ENCODE data around the gene HBA2.
"Not testable (repeated sequence)": the region's sequence is repeated elsewhere in the genome, so short reads cannot be mapped to it uniquely, and the experiment has no call there.

The HBA2 gene

DNA sequence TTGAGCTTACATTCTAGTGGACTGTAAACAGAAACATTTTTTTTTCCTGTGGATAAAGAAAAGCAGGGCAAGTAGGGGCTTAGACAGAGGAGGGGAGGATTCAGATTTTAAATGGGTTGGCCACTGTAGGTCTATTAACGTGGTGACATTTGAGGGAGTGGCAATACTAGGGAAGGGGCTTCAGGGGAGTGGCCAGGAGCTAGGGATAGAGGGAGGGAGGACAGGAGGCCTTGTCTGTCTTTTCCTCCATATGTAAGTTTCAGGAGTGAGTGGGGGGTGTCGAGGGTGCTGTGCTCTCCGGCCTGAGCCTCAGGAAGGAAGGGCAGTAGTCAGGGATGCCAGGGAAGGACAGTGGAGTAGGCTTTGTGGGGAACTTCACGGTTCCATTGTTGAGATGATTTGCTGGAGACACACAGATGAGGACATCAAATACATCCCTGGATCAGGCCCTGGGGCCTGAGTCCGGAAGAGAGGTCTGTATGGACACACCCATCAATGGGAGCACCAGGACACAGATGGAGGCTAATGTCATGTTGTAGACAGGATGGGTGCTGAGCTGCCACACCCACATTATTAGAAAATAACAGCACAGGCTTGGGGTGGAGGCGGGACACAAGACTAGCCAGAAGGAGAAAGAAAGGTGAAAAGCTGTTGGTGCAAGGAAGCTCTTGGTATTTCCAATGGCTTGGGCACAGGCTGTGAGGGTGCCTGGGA is 13.4 kb upstream of the HBA2 start:
- DNase-seq = no peak

- not testable (repeated sequence) for DNase-seq
These were observed 12.4 kb upstream of the HBA2 start for GRCh38 chr16:160242-160641.

GRCh38 chr16:160691-161190 is 11.9 kb upstream of the HBA2 start:
- no peak for DNase-seq

DNA sequence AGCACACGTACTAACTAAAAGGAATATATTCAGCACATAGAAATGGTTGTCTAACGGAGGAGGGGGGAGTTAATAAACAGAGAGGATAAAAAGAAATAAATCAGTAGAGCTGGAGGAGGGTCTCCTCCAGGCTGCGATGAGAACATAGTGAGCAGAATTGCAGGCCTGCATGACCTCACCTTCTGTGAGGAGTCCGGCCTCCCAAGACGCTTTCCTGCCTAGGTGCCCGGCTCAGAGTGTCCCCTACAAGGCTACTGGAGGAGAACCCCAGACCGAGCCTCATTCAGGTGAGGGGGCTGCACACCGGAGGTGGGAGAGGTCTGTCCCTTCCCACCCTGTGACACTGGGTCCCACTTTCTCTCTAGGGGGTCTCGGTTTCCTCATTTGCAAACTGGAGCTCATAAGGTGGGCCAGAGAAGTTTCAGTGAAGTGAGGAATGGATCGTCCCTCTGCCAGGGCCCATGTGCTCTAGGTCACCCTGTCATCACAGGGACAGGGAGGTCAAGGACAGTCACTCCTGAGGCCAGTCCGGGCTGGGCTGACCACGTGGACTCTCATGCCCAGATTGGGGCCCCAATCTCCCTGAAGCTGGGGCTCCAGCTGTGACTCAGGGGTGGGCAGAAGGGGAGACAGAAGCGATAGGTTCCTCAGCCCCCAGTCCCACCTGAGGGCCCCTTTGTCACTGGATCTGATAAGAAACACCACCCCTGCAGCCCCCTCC is 10.2 kb upstream of the HBA2 start:
- DNase-seq = no peak

- DNase-seq = not testable (repeated sequence)
These were observed 9.5 kb upstream of the HBA2 start for GRCh38 chr16:163139-163538.

GRCh38 chr16:163696-164095 is 9.0 kb upstream of the HBA2 start:
- DNase-seq = not testable (repeated sequence)

- not testable (repeated sequence) for DNase-seq
These were observed 8.4 kb upstream of the HBA2 start for GRCh38 chr16:164134-164823.

DNA sequence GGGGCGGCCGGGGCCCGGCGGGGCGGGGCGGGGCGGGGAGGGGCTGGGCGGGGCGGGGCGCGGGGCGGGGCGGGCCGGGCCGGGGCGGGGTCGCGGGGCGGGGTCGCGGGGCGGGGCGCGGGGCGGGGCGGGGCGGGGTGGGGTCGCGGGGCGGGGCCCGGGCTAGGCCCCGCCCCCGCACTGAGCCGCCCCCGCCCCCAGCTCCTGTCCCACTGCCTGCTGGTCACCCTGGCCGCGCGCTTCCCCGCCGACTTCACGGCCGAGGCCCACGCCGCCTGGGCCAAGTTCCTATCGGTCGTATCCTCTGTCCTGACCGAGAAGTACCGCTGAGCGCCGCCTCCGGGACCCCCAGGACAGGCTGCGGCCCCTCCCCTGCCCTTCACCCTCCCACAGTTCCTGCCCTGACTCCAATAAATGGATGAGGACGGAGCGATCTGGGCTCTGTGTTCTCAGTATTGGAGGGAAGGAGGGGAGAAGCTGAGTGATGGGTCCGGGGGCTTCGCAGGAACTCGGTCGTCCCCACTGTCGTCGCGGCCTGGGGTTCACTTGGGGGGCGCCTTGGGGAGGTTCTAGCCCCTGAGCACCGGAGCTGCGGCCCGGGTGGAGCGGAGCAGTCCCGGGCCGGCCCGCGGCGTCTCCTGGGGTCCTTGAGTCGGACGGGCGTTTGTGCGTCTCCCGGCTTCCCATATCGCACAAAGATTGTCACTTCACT is 7.7 kb upstream of the HBA2 start:
- DNase-seq = no peak

DNA sequence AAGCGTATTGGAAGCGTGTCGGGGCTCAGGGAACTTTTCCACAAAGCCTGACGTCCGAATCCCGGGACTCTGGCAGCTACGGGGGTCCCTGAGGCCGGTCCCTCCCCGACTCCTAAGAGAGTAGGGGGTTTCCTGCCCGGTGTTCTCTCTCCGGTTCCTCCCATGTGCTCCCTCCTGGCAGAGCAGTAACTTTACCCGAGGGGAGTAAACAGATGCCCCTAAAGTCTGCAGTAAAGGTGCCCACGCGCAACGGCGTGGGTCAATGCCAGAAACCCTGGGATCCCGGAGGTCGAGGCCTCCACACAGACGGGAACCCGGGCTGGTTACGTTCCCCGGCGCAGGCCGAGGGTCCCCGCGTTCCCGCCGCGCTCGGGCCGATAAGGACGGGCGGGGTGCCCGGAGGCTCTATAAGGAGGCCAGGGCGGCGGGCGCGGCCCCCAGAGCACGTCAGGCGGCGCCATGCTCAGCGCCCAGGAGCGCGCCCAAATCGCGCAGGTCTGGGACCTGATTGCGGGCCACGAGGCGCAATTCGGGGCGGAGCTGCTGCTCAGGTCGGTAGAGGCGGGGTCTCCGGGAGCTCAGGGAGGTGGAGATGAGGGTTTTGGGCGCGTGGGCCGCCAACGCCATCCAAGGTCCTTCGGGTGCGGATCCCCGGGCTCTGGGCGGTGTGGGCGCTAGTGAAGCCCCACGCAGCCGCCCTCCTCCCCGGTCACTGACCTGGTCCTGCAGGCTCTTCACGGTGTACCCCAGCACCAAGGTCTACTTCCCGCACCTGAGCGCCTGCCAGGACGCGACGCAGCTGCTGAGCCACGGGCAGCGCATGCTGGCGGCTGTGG is 6.9 kb upstream of the HBA2 start, which contains the start of gene HBM:
TSS of gene HBM (plus strand) at position 440 of the 836 bp plus-strand sequence. CDS start at position 460, 20 bp downstream.
- no peak for DNase-seq

- DNase-seq = no peak
These were observed 6.1 kb upstream of the HBA2 start for GRCh38 chr16:166375-167121.

- DNase-seq = no peak
These were observed 5.5 kb upstream of the HBA2 start for GRCh38 chr16:167122-167690.

DNA sequence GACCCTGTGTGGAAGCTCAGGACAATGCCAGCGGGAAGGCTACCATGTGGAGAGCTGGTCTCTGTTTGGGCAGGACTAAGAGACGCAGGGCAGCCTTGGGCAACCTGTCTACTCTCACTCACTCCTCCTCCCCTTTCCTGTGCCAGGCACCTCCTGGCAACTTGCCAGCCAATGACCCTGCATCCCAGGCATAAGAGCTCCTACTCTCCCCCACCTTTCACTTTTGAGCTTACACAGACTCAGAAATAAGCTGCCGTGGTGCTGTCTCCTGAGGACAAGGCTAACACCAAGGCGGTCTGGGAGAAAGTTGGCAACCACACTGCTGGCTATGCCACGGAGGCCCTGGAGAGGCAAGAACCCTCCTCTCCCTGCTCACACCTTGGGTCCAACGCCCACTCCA is 4.3 kb upstream of the HBA2 start:
- DNase-seq = no peak

DNA sequence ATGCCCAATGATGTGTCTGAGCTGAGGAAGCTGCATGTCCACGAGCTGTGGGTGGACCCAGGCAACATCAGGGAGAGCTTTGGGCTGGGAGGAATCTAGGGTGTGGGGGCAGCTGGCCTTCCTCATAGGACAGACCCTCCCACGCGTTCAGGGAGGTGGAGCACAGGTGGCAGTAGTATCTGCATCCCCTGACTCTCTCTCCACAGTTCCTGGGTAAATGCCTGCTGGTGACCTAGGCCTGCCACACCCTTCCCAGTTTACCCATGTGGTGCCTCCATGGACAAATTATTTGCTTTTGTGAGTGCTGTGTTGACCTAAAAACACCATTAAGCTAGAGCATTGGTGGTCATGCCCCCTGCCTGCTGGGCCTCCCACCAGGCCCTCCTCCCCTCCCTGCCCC is 3.7 kb upstream of the HBA2 start:
- no peak for DNase-seq

- not testable (repeated sequence) for DNase-seq
These were observed 2.6 kb upstream of the HBA2 start for GRCh38 chr16:170088-170507.

DNA sequence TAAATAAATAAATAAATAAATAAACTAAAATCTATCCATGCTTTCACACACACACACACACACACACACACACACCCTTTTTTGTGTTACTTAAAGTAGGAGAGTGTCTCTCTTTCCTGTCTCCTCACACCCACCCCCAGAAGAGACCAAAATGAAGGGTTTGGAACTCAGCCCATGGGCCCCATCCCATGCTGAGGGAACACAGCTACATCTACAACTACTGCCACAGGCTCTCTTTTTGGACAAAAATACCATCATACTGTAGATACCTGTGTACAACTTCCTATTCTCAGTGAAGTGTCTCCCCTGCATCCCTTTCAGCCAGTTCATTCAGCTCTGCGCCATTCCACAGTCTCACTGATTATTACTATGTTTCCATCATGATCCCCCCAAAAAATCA is 1.9 kb upstream of the HBA2 start:
- DNase-seq = no peak

GRCh38 chr16:173211-173854 is 657 bp downstream of the HBA2 start:
- DNase-seq = not testable (repeated sequence)

DNA sequence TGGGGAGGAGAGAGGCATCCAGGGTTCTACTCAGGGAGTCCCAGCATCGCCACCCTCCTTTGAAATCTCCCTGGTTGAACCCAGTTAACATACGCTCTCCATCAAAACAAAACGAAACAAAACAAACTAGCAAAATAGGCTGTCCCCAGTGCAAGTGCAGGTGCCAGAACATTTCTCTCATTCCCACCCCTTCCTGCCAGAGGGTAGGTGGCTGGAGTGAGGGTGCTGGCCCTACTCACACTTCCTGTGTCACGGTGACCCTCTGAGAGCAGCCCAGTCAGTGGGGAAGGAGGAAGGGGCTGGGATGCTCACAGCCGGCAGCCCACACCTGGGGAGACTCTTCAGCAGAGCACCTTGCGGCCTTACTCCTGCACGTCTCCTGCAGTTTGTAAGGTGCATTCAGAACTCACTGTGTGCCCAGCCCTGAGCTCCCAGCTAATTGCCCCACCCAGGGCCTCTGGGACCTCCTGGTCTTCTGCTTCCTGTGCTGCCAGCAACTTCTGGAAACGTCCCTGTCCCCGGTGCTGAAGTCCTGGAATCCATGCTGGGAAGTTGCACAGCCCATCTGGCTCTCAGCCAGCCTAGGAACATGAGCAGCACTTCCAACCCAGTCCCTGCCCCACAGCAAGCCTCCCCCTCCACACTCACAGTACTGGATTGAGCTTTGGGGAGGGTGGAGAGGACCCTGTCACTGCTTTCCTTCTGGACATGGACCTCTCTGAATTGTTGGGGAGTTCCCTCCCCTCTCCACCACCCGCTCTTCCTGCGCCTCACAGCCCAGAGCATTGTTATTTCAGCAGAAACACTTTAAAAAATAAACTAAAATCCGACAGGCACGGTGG is 1.5 kb downstream of the HBA2 start:
- not testable (repeated sequence) for DNase-seq

GRCh38 chr16:175011-175949 is 2.6 kb downstream of the HBA2 start:
- no peak for DNase-seq
